ENCODE results near the gene RBBP4.

The RBBP4 gene

DNA sequence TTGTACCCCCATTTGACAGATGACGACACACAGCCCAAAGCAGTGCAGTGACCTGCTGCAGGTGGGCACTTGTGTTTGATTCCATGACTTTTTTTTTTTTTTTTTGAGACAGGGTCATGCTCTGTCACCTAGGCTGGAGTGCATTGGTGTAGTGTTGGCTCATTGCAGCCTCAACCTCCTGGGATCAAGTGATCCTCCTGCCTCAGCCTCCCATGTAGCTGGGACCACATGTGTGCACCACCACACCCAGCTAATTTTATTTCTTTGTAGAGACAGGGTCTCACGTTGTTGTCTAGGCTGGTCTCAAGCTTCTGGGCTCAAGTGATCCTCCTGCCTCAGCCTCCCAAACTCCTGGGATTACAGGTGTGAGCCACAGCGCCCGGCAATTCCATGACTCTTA is 66.5 kb downstream of the RBBP4 start:
- H3K27ac ChIP-seq = no peak overlapping the region
- no peaks in the 10 kb centered on the region for H3K27me3 ChIP-seq (ENCODE audit: insufficient read depth, low read depth, severe bottlenecking)
- DNase-seq = no peak
- H3K36me3 ChIP-seq = no peaks in the 10 kb centered on the region
- H3K9me3 ChIP-seq (ENCODE audit: severe bottlenecking) = no peaks in the 10 kb centered on the region
- H3K4me3 ChIP-seq (ENCODE audit: low read depth, low read length) = no peak overlapping the region
- no peak for TF ChIP-seq CTCF (IDR thresholded peaks at IDR 0.05; ENCODE audit: low read depth, low read length)

GRCh38 chr1:32718036-32718435 is 67.0 kb downstream of the RBBP4 start:
- no peak for DNase-seq
- TF ChIP-seq CTCF (IDR thresholded peaks at IDR 0.05; ENCODE audit: low read depth, low read length) = no peak
- H3K36me3 ChIP-seq = no peaks in the 10 kb centered on the region
- H3K4me3 ChIP-seq (ENCODE audit: low read depth, low read length) = no peak overlapping the region
- no peaks in the 10 kb centered on the region for H3K9me3 ChIP-seq (ENCODE audit: severe bottlenecking)
- H3K27me3 ChIP-seq (ENCODE audit: insufficient read depth, low read depth, severe bottlenecking) = no peaks in the 10 kb centered on the region
- no peak overlapping the region for H3K27ac ChIP-seq

- Histone ChIP-seq H3K27me3 (ENCODE audit: insufficient read depth, low read depth, severe bottlenecking) (no peaks in the 10 kb centered on the region), H3K27ac (no peak overlapping the region), H3K4me3 (ENCODE audit: low read depth, low read length) (no peak overlapping the region), H3K9me3 (ENCODE audit: severe bottlenecking) (no peaks in the 10 kb centered on the region), H3K36me3 (no peaks in the 10 kb centered on the region)
- DNase-seq = no peak
- TF ChIP-seq CTCF (IDR thresholded peaks at IDR 0.05; ENCODE audit: low read depth, low read length) = no peak
Observed at GRCh38 chr1:32718527-32718926, 67.5 kb downstream of the RBBP4 start.

DNA sequence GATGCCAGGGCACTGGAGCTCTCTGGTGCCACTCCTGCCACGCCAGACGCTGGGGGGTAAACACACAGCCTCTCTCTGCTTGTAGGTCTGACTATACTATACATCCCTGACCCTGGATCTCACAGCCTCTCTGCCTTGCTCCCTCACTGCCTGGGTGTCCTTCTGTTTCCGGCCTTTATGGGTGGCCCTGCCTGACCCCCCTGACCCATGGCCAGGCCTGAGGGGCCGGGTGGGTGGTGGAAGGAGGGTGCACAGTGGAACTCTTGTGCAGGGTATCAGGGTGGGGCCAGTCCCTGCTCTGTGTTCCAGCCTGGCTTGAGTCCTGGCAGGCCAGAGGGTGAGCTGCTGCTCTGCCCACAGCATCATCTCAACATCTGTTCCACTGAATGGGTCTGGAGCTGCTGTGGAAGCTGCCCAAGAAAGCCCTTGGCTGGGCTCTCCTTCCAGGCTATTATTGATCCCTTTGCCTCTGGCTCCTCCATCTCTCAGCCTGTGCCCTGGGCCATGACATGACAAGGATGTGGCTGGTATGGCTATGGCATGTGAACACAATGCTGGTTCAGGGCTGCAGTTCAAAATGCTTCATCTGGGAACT is 68.8 kb downstream of the RBBP4 start:
- Histone ChIP-seq H3K27ac (no peak overlapping the region), H3K27me3 (ENCODE audit: insufficient read depth, low read depth, severe bottlenecking) (no peaks in the 10 kb centered on the region), H3K36me3 (no peaks in the 10 kb centered on the region), H3K9me3 (ENCODE audit: severe bottlenecking) (no peaks in the 10 kb centered on the region), H3K4me3 (ENCODE audit: low read depth, low read length) (no peak overlapping the region)
- TF ChIP-seq CTCF (IDR thresholded peaks at IDR 0.05; ENCODE audit: low read depth, low read length) = no peak
- DNase-seq = no peak

GRCh38 chr1:32724678-32725614 is 73.9 kb downstream of the RBBP4 start:
- no peaks in the 10 kb centered on the region for H3K27me3 ChIP-seq (ENCODE audit: insufficient read depth, low read depth, severe bottlenecking)
- H3K27ac ChIP-seq = no peak overlapping the region
- no peak for DNase-seq
- H3K4me3 ChIP-seq (ENCODE audit: low read depth, low read length) = no peak overlapping the region
- H3K36me3 ChIP-seq = no peaks in the 10 kb centered on the region
- no peaks in the 10 kb centered on the region for H3K9me3 ChIP-seq (ENCODE audit: severe bottlenecking)
- TF ChIP-seq CTCF (IDR thresholded peaks at IDR 0.05; ENCODE audit: low read depth, low read length) = no peak
